ENCODE data around the gene IFIT5. TPM values are rescaled to one million over a fixed set of nuclear protein-coding genes. Genes with fewer than 3 reads are reported as not detected.

Gene IFIT5
- total and polyA plus RNA-seq, 10 donors, result 9.3 to 23.7 (median 19.6) TPM

GRCh38 chr10:89382757-89383156 lies 31.6 kb upstream of the IFIT5 start:
- Histone ChIP-seq H3K9me3 (no peaks in the 10 kb centered on the region), H3K36me3 (no peaks in the 10 kb centered on the region), H3K27ac (no peak overlapping the region), H3K4me1 (peaks cover 0 to 19% (median 15%) of the 10 kb centered on the region in 6 donors), H3K4me3 (no peak overlapping the region), H3K27me3 (replicated peaks in 1 of 7) (no peaks in the 10 kb centered on the region)
- 87 to 93% (median 91%) methylated on average over 1 of the region's 1 CpG for WGBS, 5 donors
- no peak for TF ChIP-seq POLR2AphosphoS5 (IDR thresholded peaks at IDR 0.05)
- TF ChIP-seq CTCF (IDR thresholded peaks at IDR 0.05 in 8 of 11, conservative IDR thresholded peaks at IDR 0.05 in 3 of 11), result no peak
- no peak for TF ChIP-seq POLR2A (IDR thresholded peaks at IDR 0.05)
- no peak for DNase-seq
- intact Hi-C loops (cut with DNase I; ENCODE audit: low total_unique reads), result no loop called here

- no peak for DNase-seq
- Histone ChIP-seq H3K36me3 (no peaks in the 10 kb centered on the region), H3K9me3 (no peaks in the 10 kb centered on the region), H3K4me3 (peak overlapping the region in 1 of 8 donors; percentile 31), H3K27ac (peak overlapping the region in 7 of 8 donors; percentile 6 to 76 (median 58)), H3K4me1 (peaks cover 0 to 19% (median 15%) of the 10 kb centered on the region in 6 donors), H3K27me3 (replicated peaks in 1 of 7) (no peaks in the 10 kb centered on the region)
- no peak for TF ChIP-seq POLR2AphosphoS5 (IDR thresholded peaks at IDR 0.05)
- whole genome bisulfite sequencing, 5 donors, result 33 to 51% (median 35%) methylated on average over 4 of the region's 4 CpGs
- intact Hi-C loops (cut with DNase I; ENCODE audit: low total_unique reads), result no loop called here
These were observed 29.7 kb upstream of the IFIT5 start for GRCh38 chr10:89384474-89385340.

GRCh38 chr10:89388806-89389205 lies 25.6 kb upstream of the IFIT5 start:
- Histone ChIP-seq H3K27ac (no peak overlapping the region), H3K9me3 (no peaks in the 10 kb centered on the region), H3K27me3 (replicated peaks in 1 of 7) (no peaks in the 10 kb centered on the region), H3K4me1 (peaks cover 13 to 49% (median 37%) of the 10 kb centered on the region in 6 donors), H3K36me3 (no peaks in the 10 kb centered on the region), H3K4me3 (no peak overlapping the region)
- TF ChIP-seq CTCF (IDR thresholded peaks at IDR 0.05 in 8 of 11, conservative IDR thresholded peaks at IDR 0.05 in 3 of 11), result no peak
- no peak for TF ChIP-seq POLR2AphosphoS5 (IDR thresholded peaks at IDR 0.05)
- TF ChIP-seq POLR2A (IDR thresholded peaks at IDR 0.05), result no peak
- DNase-seq, result no peak
- 70 to 90% (median 79%) methylated on average over 2 of the region's 2 CpGs for WGBS, 5 donors
- intact Hi-C loops (cut with DNase I; ENCODE audit: low total_unique reads), result no loop called here

GRCh38 chr10:89389254-89389653 lies 25.1 kb upstream of the IFIT5 start:
- no peak for DNase-seq
- TF ChIP-seq CTCF (IDR thresholded peaks at IDR 0.05 in 8 of 11, conservative IDR thresholded peaks at IDR 0.05 in 3 of 11), result peak in 4 of 11 experiments; percentile 4 to 28 (median 24)
- TF ChIP-seq POLR2A (IDR thresholded peaks at IDR 0.05), result no peak
- TF ChIP-seq POLR2AphosphoS5 (IDR thresholded peaks at IDR 0.05), result no peak
- H3K27me3 ChIP-seq (replicated peaks in 1 of 7), result no peaks in the 10 kb centered on the region
- H3K36me3 ChIP-seq, result no peaks in the 10 kb centered on the region
- H3K9me3 ChIP-seq, result no peaks in the 10 kb centered on the region
- peaks cover 16 to 51% (median 39%) of the 10 kb centered on the region in 6 donors for H3K4me1 ChIP-seq
- no peak overlapping the region for H3K4me3 ChIP-seq
- no peak overlapping the region for H3K27ac ChIP-seq
- WGBS, 5 donors, result 80 to 93% (median 89%) methylated on average over 1 of the region's 1 CpG
- intact Hi-C loops (cut with DNase I; ENCODE audit: low total_unique reads), result no loop called here
